Heart left ventricle (tissue), 16 donors: Measurements from ENCODE around the gene C2CD4B. TPM values are rescaled to one million over a fixed set of nuclear protein-coding genes. Genes with fewer than 3 reads are reported as not detected.

Experiments used
- ATAC-seq, 4 donors: fragments of 200-7000 bp; cut with Tn5 transposase; one replicate each; pipeline ENCODE4 v1.9.1; 2020 to 2022; ENCODE audit warnings: moderate library complexity in 4 of 4, mild to moderate bottlenecking in 3 of 4, moderate number of reproducible peaks in 1 of 4
- DNase-seq, 5 donors: peaks; one replicate each; pipeline ENCODE4 v3.0.0-alpha.2; 2020
- H3K27ac ChIP-seq, 12 donors: fragments of 200-600 bp; sonication (generic) in 4 of 12; one replicate each; pipeline versions ENCODE4 v1.5.0 to v1.8.0; 2016 to 2022; ENCODE audit warnings: mild to moderate bottlenecking in 2 of 12
- H3K27me3 ChIP-seq, 9 donors: fragments of 200-600 bp; sonication (generic) in 2 of 9; one replicate each; pipeline versions ENCODE4 v1.5.1 to v1.8.0; 2016 to 2022; ENCODE audit warnings: mild to moderate bottlenecking in 3 of 9
- H3K36me3 ChIP-seq, 9 donors: fragments of 200-600 bp; sonication (generic) in 2 of 9; one replicate each; pipeline versions ENCODE4 v1.5.0 to v1.8.0; 2018 to 2022; ENCODE audit warnings: mild to moderate bottlenecking in 2 of 9
- H3K4me1 ChIP-seq, 12 donors: fragments of 200-600 bp; sonication (generic) in 4 of 12; one replicate each; pipeline versions ENCODE4 v1.5.0 to v1.8.0; 2016 to 2022; ENCODE audit warnings: mild to moderate bottlenecking in 3 of 12
- H3K4me3 ChIP-seq, 12 donors: fragments of 200-600 bp; sonication (generic) in 4 of 12; one replicate each; pipeline versions ENCODE4 v1.5.0 to v1.8.0; 2017 to 2022; ENCODE audit warnings: mild to moderate bottlenecking in 9 of 12, moderate library complexity in 4 of 12
- H3K9me3 ChIP-seq, 12 donors: fragments of 200-600 bp; sonication (generic) in 4 of 12; one replicate each; pipeline versions ENCODE4 v1.5.0 to v1.8.0; 2016 to 2022; ENCODE audit warnings: mild to moderate bottlenecking in 1 of 12
- POLR2A ChIP-seq, 2 donors: fragments of 450-650 bp; IDR thresholded peaks; one replicate each; pipeline ENCODE4 v1.6.1; 2017; ENCODE audit warnings: antibody characterized with exemption in 2 of 2, mild to moderate bottlenecking in 2 of 2, moderate library complexity in 2 of 2
- WGBS, 4 donors: extraction: QIAGEN DNeasy Blood & Tissue Kit in 2 of 4; methylation state at CpG; one replicate each; pipeline versions ENCODE4 v1.1.5 to v1.1.7; 2013 to 2018; 5-methylcytosine and 5-hydroxymethylcytosine counted together
- intact Hi-C, 10 donors: fragments of 100-400 bp; cut with DNase I; formaldehyde crosslinking; loops; one replicate each; pipeline versions ENCODE4 v1.11.1 to v1.14.2; 2022
- polyA plus RNA-seq, 2 donors: library from polyadenylated mRNA; stranded (reverse); fragments of 200-250 nt; gene quantifications; one replicate each; pipeline ENCODE4 v1.2.3, GENCODE V29; 2013
- total RNA-seq, 9 donors: library from RNA; depleted of rRNA in 2 of 9; stranded (reverse); fragments of >200 nt in 2 of 9; fragmentation: NEBNext Ultra II Directional in 3 of 9; extraction: Animal tissue kit (Norgen Biotek cat#: 25700) in 3 of 9; gene quantifications; one replicate each; pipeline versions ENCODE4 v1.1.0 to v1.2.4, GENCODE V29; 2016 to 2023
- TF ChIP-seq, protein P1 (sequence below), 12 donors: fragments of 200-600 bp; sonication (generic) in 4 of 12; IDR thresholded peaks; one replicate each; pipeline versions ENCODE4 v1.5.0 to v1.8.0; 2018 to 2022; ENCODE audit warnings: antibody characterized with exemption in 12 of 12, mild to moderate bottlenecking in 5 of 12
- donor health status: ischemic (EF 13 %, LVEDD 7.1; RV severe dilation, severe dysfunction).
- donor health status: healthy with polysubstance abuse.
- donor health status: DM: no; HTN: yes; CAD: no.
- donor health status: DM: no; HTN: no; CAD: no.
- donor health status: ischemic (EF 25% LVEDD 6.9; RV normal size, moderate dysfunction).
- donor health status: ischemic (EF 25% LVEDD 5.7; RV mildly dilated, moderate dysfunction).
- donor health status: healthy.
- donor health status: DM: yes; HTN: yes; CAD: no.
- donor health status: ischemic (EF 35%, LVEDD 5.7; RV mildly dilated, moderate dysfunction).
- donor health status: nonischemic (EF 11% LVEDD 7.7; RV severe dilation, severe dysfunction).
- donor health status: DM: yes; HTN: yes; CAD: no.
- donor health status: PGD.
- donor health status: ischemic (EF 29% LVEDD 5.4; RV normal size, mild dysfunction).
- donor health status: nonischemic (EF 23%, LVEDD 6.1; RV moderate dilation, normal function).

Gene C2CD4B
- total and polyA plus RNA-seq, 11 donors, result 0.65 to 8.4 (median 2.0) TPM

- H3K27ac ChIP-seq, result peak overlapping the region in 11 of 12 donors; percentile 33 to 87 (median 58)
- ATAC-seq (peak; percentile 55 to 90 (median 84)), DNase-seq (no peak)
- H3K36me3 ChIP-seq, result no peaks in the 10 kb centered on the region
- peak overlapping the region in 9 of 12 donors; percentile 6 to 47 (median 29) for H3K4me3 ChIP-seq
- intact Hi-C loops, result no loop called here
- 51 to 58% (median 57%) methylated on average over 7 of the region's 7 CpGs for WGBS, 4 donors
- no peaks in the 10 kb centered on the region for H3K9me3 ChIP-seq
- TF ChIP-seq, protein P1, sequence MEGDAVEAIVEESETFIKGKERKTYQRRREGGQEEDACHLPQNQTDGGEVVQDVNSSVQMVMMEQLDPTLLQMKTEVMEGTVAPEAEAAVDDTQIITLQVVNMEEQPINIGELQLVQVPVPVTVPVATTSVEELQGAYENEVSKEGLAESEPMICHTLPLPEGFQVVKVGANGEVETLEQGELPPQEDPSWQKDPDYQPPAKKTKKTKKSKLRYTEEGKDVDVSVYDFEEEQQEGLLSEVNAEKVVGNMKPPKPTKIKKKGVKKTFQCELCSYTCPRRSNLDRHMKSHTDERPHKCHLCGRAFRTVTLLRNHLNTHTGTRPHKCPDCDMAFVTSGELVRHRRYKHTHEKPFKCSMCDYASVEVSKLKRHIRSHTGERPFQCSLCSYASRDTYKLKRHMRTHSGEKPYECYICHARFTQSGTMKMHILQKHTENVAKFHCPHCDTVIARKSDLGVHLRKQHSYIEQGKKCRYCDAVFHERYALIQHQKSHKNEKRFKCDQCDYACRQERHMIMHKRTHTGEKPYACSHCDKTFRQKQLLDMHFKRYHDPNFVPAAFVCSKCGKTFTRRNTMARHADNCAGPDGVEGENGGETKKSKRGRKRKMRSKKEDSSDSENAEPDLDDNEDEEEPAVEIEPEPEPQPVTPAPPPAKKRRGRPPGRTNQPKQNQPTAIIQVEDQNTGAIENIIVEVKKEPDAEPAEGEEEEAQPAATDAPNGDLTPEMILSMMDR (IDR thresholded peaks at IDR 0.05), result peak in 4 of 12 donors; percentile 10 to 29 (median 12)
- no peak for TF ChIP-seq POLR2A (IDR thresholded peaks at IDR 0.05)
- no peaks in the 10 kb centered on the region for H3K27me3 ChIP-seq
- peaks cover 0 to 47% (median 8%) of the 10 kb centered on the region in 12 donors for H3K4me1 ChIP-seq
These were observed 45.7 kb downstream of the C2CD4B start for GRCh38 chr15:62119227-62119864.

GRCh38 chr15:62118520-62119226 lies 46.4 kb downstream of the C2CD4B start:
- Histone ChIP-seq H3K9me3 (no peaks in the 10 kb centered on the region), H3K27me3 (no peaks in the 10 kb centered on the region), H3K4me3 (peak overlapping the region in 8 of 12 donors; percentile 6 to 47 (median 32)), H3K27ac (peak overlapping the region in 11 of 12 donors; percentile 33 to 87 (median 58)), H3K36me3 (no peaks in the 10 kb centered on the region), H3K4me1 (peaks cover 0 to 40% (median 8%) of the 10 kb centered on the region in 12 donors)
- intact Hi-C loops, result no loop called here
- TF ChIP-seq POLR2A (IDR thresholded peaks at IDR 0.05), result no peak
- TF ChIP-seq, protein P1 (IDR thresholded peaks at IDR 0.05), result no peak
- no peak for DNase-seq
- peak in 1 of 4 donors; percentile 23 for ATAC-seq
- WGBS, 4 donors, result 60 to 71% (median 65%) methylated on average over 7 of the region's 7 CpGs

GRCh38 chr15:62115847-62116246 lies 49.2 kb downstream of the C2CD4B start:
- no peak overlapping the region for H3K27ac ChIP-seq
- ATAC-seq (no peak), DNase-seq (no peak)
- no peaks in the 10 kb centered on the region for H3K9me3 ChIP-seq
- intact Hi-C loops, result no loop called here
- TF ChIP-seq POLR2A (IDR thresholded peaks at IDR 0.05), result no peak
- TF ChIP-seq, protein P1 (IDR thresholded peaks at IDR 0.05), result no peak
- 32 to 43% (median 40%) methylated on average over 1 of the region's 1 CpG for WGBS, 4 donors
- no peaks in the 10 kb centered on the region for H3K27me3 ChIP-seq
- no peak overlapping the region for H3K4me3 ChIP-seq
- peaks cover 0 to 31% (median 8%) of the 10 kb centered on the region in 12 donors for H3K4me1 ChIP-seq
- no peaks in the 10 kb centered on the region for H3K36me3 ChIP-seq

Other genes starting within 250 kb of the C2CD4B start
- gene VPS13C, start 104.8 kb downstream of the C2CD4B start, total RNA-seq, result 10 to 100 TPM; 29.7 to 70.1 (median 39.4) TPM
- gene VPS13C, start 104.8 kb downstream of the C2CD4B start, polyA plus RNA-seq, result 10 to 100 TPM in 1 of 2 donors, 1 to 10 TPM in 1; 9.8 to 12.3 TPM
- gene C2CD4A, start 98.3 kb downstream of the C2CD4B start, total RNA-seq, result not detected
- under 1 TPM in 1 of 2 donors, not detected in 1; 0.04 TPM for gene C2CD4A, start 98.3 kb downstream of the C2CD4B start, polyA plus RNA-seq
- gene TLN2, start 225.3 kb upstream of the C2CD4B start, total RNA-seq, result 10 to 100 TPM; 24.5 to 60.9 (median 52.3) TPM
- gene TLN2, start 225.3 kb upstream of the C2CD4B start, polyA plus RNA-seq, result 10 to 100 TPM in 1 of 2 donors, 1 to 10 TPM in 1; 8.9 to 41.5 TPM